NCI-H1436 treated with DMSO at 0.1 percent for 48 hours (cell line): ENCODE measurements around the gene ZNF391.
"Not testable (repeated sequence)": the region's sequence is repeated elsewhere in the genome, so short reads cannot be mapped to it uniquely, and the experiment has no call there.

Source experiments
- DNase-seq: peaks from one replicate; lab custom pipeline; 2025; lab: John Stamatoyannopoulos, UW

Gene ZNF391

DNA sequence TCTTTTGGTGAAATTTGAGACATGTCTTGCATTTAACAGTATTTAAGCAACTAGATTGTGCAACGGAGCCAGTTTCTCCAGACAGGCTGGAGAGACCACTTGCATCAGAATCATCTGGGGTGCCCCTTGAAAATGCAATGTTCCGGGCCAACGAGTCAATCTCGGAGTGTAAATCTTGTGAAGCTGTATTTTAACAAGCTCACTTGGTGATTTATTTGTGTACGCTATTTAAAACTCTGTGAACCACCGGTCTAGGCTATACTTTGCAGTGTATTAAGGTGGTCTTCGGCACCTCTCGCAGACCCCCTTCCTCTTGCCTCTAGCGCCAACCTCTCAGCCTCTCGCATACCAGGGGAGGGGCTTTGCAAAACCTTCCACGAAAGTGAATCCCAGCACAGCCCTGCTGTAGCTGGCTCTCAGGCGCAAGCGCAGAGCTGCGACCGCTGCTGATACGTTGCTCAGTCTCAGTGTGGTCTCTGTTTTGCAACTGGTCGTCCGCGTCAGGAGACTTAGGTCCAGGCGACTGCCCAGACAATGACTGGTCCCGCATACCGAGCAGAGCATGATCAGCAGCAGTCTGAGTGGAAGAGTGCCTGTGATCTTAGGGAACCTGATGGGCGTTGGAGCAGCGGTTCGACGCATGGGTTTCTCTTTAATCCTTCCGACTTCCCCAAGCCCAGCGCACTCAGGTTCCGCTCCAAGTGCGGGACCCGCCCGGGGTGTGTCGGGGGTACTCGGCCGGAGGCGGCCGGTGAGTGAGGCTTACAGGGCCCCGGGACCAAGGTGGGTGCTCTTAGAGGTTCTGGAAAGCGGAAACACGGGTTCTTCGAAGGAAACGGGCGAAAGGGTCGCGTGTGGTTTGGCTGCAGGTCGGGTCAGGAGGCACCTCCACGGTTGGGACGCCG lies at the start of gene ZNF391:
TSS of gene ZNF391 (plus strand) at position 467 of the 905 bp plus-strand sequence. CDS start 11,612 bp downstream, outside the sequence.
- DNase-seq = no peak

DNA sequence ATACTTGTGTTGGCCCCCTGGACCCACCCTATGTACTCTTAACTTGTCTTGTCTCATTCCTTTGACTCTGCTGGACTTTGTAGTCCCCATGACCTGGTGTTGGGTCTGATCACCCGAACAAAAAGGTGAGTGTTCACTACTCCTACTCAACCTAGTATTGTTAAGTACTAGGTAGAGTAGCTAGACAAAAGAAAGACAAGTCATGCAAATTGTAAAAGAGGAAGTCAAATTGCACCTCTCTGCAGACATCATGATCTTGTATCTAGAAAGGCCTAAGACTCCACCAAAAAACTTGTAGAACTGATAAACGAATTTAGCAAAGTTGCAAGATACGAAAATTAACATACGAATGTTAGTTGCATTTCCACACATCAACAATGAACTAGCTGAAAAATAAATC lies 35.7 kb upstream of the ZNF391 start:
- DNase-seq = no peak

DNA sequence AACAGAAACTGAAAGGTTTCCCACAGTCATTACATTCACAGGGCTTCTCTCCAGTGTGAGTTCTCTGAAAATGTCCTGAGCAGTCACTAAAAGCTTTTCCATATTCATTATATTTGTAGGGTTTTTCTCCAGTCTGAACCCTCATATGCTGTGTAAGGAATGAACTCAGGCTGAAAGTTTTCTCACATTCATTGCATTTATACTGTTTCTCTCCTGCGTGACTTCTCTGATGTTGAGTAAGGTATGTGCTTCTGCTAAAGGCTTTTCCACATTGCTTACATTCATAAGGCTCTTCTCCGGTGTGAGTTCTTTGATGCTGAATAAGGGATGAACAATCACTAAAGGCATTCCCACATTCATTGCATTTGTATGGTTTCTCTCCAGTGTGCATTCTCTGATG lies 29.8 kb upstream of the ZNF391 start:
- no peak for DNase-seq

DNA sequence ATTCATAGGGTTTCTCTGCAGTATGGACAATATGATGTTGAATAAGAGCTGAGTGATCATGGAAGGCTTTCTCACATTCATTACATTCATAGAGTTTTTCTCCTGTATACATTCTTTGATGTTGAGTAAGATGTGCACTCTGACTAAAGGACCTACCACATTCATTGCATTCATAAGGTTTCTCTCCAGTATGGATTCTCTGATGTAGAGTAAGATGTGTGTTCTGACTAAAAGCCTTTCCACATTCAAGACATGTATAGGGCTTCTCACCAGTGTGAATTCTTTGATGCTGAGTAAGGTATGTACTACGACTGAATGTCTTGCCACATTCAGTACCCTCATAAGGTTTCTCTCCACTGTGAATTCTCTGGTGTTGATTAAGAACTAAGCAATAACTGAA lies 29.3 kb upstream of the ZNF391 start:
- DNase-seq = no peak

DNA sequence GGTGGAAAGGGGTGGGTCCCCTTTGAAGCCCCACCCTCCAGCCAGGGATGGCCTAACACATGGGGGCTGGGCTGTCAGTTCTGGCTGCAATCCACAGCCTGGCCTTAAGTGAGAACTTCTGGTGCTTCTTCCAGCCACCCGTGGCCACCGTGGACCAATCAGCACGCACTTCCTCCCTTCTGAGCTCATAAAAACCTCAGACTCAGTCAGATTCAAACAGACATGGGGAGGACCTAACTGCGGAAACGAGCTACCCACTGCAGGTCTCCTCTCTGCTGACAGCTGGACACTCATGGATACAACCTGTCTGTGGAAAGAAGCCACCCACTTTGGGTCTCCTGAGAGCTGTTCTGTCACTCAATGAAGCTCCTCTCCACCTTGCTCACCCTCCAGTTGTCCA lies 20.4 kb upstream of the ZNF391 start:
- no peak for DNase-seq

DNA sequence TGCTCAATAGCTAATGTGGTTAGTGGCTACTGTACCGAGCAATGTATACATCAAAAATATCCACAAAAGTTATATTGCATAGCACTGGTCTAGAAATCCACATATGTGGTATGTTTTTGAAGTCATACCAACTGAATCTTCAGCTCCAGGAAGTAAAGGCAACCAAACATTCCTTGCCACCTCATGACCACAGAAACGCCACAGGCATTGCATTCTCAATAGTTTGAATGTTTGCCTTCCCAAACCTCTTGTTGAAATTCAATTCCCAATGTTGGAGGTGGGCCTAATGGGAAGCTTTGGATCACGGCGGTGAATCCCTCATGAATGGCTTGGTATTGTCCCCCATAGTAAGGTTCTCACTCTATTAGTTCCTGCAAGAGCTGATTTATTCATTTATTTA lies 18.2 kb upstream of the ZNF391 start:
- no peak for DNase-seq

DNA sequence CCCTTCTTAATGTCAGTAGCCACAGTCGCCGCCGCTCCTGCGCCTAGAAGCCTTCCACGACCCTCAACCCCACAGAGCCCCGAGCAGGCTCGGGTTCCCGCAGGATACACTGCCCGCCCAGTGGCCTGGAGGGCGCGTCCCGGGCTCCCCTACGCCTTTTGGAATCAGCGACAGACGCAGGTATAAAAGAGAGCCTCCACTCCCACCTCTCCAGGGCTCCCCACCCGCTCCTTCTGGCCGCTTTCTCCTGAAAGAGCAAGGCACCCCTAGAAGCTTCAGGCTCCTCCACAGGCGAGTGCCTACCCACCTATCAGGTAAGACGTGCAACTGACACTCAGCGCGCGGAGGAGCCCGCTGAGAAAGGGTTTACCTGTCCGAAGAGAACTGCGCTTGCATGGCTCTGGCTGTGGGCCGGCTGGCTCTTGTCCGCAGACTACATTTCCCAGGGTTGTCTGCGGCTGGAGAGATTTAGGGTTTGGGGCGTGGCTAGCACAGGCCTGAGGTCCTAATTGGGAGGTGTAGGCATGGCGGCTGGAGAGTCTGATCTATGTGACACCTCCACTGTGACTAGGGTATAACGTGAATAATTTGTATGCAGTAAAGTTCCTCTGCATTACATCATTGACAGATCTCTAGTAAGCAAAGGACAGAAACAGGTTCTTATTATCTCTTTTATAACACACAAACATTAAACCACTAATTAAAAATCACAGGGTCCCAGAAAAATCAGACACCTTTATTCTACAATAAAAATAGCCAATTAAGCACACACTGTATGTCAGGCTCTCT lies 13.5 kb upstream of the ZNF391 start:
- no peak for DNase-seq

DNA sequence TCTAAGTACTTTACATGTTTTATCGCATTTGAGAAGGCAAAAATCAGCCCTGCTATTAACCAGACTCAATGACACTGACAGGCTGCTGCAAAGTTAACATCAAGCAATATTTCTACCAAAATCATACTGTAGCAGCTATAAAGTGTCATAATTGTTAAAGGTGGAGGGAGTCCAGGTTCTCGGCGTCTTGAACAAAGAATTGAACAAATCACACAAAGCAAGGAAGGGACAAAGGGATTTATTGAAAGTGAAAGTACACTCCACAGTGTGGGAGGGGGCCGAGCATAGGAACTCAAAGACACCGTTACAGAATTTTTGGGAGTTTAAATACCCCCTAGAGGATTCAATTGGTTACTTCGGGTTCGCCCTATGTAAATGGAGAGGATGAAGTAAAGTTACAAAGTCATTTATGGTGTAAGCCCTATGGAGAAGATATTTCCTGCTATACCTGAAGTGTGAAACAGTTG lies 12.9 kb upstream of the ZNF391 start:
- DNase-seq = no peak

DNA sequence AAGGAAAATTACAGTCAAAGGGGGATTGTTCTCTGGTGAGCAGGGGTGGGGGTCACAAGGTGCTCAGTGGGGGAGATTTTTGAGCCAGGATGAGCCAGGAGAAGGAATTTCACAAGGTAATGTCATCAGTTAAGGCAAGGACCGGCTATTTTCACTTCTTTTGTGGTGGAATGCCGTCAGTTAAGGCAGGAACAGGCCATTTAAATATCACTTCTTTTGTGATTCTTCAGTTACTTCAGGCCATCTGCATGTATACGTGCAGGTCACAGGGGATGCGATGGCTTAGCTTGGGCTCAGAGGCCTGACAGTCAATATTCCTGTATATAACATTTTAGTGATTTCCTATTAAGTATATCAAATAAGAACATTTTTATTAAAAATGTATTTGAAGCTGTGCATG lies 10.2 kb upstream of the ZNF391 start:
- DNase-seq = not testable (repeated sequence)

DNA sequence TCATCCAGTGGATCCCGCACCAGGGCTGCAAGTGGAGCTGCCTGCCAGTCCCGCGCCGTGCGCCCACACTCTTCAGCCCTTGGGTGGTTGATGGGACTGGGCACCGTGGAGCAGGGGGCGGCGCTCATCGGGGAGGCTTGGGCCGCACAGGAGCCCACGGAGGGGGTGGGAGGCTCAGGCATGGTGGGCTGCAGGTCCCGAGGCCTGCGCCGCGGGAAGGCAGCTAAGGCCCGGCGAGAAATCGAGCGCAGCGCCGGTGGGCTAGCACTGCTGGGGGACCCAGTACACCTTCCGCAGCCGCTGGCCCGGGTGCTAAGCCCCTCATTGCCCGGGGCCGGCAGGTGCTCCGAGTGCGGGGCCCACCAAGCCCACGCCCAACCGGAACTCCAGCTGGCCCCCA lies 7.6 kb upstream of the ZNF391 start:
- not testable (repeated sequence) for DNase-seq

DNA sequence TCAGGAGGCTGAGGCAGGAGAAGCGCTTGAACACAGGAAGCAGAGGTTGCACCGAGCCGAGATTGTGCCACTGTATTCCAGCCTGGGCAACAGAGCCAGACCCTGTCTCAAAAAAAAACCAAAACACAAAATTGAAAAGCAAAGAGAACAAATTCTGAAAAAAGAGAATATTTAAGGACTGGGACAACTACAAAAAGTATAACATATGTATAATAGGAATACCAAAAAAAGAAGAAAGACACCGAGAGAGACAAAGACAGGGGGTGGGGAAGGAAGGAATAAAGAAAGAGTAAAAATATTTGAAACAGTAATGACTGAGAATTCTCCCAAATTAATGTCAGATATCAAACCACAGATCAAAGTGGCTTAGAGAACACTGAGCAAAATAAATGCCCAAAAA lies 5.5 kb upstream of the ZNF391 start:
- no peak for DNase-seq

DNA sequence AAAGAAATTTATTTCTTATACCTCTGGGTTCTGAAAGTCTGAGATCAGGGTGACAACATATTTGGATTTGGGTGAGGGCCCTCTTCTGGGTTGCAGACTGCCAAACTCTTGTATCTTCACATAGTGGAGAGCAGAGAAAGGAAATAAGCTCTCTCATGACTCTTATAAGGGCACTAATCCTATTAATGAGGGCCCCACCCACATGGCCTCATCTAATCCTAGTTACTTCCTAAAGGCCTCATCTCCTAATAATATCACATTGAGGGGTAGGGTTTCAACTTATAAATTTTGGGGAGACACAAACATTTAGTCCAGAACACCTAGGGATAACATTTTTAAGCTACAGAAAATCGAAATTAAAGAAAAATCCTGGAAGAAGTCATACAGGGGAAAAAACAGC lies 5.1 kb upstream of the ZNF391 start:
- DNase-seq = no peak

DNA sequence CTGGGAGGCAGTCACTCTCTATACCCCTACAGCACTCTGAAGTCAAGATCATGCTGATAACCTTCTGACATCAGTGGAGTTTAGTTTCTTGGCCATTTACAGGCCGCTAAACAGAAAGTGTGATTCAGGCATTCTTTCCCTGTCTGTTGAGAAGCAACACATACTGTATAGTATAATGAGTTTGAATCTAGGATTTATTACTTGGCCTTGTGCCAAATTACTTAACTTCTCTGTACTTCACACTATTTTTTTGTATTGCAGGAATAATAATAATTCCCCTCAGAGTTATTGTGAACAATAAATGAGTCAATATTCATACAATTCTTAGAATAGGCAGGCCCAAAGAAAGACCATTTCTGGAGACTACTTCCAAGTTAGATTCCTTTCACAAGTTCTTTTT lies 4.1 kb downstream of the ZNF391 start:
- DNase-seq = no peak

DNA sequence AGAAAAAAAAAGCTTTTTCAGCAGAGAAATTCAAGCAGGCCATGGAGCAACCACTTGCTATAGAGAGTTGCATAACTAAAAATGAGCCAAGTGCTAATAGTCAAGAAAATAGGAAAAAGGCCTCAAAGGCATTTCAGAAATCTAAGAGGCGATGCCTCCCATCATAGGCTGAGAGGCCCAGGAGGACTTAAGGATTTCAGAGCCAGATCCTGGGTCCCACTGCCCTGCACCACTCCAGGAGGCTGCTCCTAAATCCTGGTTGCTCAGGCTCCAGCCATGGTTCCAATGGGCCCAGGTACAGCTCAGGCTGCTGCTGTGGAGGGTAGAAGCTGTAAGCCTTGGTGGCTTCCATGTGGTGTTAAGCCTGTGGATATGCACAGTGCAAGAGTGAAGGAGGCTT lies 5.5 kb downstream of the ZNF391 start:
- no peak for DNase-seq

DNA sequence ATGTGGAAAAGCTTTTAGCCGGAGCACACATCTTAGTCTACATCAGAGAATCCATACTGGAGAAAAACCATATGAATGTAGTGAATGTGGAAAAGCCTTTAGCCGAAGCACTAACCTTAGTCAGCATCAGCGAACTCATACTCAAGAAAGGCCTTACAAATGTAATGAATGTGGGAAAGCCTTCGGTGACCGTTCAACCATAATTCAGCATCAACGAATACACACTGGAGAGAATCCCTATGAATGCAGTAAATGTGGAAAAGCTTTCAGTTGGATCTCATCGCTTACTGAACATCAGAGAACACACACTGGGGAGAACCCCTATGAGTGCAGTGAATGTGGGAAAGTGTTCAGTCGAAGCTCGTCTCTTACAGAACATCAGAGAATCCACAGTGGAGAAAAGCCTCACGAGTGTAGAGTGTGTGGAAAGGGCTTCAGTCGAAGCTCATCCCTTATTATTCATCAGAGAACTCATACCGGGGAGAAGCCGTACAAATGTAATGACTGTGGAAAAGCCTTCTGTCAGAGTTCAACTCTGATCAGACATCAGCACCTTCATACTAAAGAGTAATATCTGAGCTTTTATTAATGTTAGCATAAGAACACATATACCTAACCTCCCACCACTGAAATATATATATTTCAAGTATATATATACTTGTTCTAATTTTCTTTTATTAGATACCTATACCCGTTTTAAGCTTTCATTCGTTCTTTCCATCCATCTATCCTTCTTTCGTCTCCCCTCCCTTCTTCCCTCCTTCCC lies 12.5 kb downstream of the ZNF391 start:
- no peak for DNase-seq

DNA sequence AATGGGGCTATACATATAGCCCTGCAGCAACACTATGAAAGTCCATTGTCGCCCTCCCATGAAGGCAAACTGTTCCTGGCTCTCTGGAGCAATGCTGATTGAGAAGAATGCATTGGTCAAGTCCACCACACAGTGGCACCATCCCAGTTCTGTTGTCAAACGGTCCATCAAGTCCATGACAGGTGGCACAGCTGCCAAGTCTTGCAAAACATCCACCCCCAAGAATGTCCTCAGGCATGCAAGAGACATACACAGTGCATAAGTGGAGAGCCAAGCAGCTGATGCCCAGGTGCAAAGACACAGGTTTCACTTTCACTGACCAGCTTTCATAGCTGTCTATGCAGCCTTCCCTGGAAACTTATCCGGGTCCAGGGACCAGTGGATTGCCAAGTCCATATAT lies 17.5 kb downstream of the ZNF391 start:
- no peak for DNase-seq

DNA sequence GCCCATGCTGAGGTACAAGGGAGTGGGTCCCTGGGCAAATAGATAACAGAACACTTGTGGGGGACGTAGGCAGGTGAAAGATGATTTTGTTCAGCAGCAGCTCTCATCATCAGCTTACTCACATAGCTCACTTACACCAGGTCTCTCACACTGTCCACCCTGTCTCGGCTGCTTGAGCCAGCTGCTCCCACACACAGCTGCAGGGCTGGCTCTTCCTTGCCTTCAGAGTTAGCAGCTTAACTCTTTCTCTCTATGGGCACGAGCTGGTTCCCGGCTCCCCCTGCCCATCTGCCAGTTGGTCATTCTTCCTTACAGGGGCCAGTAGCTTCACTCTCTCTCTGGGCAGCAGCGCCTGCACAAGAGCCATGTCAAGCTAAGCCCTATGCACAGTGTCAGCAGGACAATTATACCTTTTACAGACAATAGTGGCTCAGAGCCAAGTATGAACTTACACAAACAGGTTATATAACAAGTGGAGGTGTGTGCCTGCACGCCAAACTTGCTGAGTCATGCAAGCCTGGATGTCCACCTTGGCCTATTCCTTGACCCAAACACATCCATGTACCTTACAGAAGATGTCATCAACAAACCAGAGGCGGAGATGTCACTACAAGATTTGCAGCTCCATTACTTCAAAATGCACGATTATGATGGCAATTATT lies 18.7 kb downstream of the ZNF391 start:
- no peak for DNase-seq

DNA sequence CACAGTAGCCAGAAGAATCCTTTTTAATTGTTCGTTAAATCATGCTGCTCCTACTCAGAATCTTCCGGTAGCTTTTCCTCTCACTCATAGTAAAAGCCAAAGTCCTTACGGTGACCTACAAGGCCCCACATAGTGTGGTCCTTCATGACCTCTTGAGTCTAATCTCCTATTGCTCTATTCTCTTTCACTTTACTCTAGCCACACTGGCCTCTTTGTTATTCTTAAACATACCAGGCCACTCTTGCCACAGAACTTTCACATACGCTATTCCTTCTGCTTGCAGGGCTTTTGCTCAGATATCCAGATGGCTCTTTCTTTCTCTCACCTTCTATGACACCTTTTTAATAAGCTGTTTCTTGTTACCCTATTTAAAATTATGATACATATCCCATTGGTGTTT lies 25.7 kb downstream of the ZNF391 start:
- DNase-seq = no peak

DNA sequence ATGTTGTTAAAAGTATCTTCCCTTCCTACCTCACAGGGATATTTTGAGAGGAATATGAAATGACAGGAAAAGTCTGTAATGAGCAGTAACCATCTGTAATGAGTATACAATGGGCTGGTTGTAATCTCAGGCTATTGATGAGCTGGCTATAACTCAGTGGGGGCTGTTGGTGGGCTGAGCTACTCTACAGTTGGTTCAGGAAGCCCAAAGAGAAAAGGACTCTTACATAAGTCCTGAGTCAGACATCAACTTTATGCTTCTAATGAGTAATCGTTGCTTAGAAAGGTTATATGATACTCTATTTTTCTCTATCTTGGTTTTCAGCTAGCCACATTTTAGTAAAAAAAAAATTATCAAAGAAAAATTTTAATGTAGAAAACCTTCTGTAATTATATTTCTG lies 26.4 kb downstream of the ZNF391 start:
- no peak for DNase-seq

DNA sequence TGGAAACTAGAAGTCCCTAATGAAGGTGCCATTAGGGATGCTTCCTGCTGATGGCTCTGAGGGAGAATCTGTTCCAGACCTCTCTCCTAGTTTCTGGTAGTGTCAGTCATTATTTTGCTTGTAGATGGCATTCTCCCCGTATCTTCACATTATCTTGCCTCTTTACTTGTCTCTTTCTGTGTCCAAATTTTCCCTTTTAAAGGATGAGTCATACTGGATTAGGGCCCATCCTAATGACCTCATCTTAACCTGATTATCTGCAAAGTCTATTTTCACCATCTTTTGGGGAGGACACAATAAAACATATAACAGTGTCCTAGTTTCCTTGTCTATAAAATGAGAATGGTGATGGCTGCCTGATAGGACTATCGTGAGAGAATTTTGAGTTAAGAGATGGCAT lies 27.3 kb downstream of the ZNF391 start:
- DNase-seq = no peak

DNA sequence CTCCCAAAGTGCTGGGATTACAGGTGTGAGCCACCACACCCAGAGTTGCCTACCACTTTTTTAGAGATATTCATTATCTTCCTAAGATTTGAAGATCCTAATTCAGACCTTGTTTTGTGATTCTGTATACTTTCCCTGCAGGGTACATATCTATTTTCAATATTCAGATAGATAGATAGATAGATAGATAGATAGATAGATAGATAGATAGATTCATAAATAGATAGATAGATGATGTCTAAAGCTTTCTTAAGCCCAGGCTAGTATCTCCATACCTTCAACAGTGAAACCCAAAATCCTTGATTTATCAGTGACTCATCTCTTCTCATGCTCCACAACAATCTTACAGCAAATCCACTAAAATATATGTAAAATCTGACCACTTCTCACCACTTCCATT lies 30.8 kb downstream of the ZNF391 start:
- no peak for DNase-seq
